Esophagus muscularis mucosa (tissue), 4 donors: ENCODE results near the gene RPS6KA2.

Experiments
- EP300 ChIP-seq: sonication (generic); formaldehyde crosslinking; IDR thresholded peaks from one replicate; pipeline ENCODE4 v1.6.1; 2017; ENCODE audit warnings: antibody characterized with exemption
- POLR2A ChIP-seq: fragments of 450-650 bp; IDR thresholded peaks from one replicate; pipeline ENCODE4 v1.6.1; 2017; ENCODE audit warnings: antibody characterized with exemption, moderate library complexity, mild to moderate bottlenecking, low read depth
- TF ChIP-seq, protein P1 (sequence below), 3 experiments: fragments of 200-600 bp in 2 of 3; fragments of 450-650 bp in 1 of 3; sonication (generic) in 2 of 3; IDR thresholded peaks; one replicate each; pipeline ENCODE4 v1.5.1; 2017 to 2019; ENCODE audit warnings: antibody characterized with exemption in 3 of 3, mild to moderate bottlenecking in 2 of 3, moderate library complexity in 1 of 3

DNA sequence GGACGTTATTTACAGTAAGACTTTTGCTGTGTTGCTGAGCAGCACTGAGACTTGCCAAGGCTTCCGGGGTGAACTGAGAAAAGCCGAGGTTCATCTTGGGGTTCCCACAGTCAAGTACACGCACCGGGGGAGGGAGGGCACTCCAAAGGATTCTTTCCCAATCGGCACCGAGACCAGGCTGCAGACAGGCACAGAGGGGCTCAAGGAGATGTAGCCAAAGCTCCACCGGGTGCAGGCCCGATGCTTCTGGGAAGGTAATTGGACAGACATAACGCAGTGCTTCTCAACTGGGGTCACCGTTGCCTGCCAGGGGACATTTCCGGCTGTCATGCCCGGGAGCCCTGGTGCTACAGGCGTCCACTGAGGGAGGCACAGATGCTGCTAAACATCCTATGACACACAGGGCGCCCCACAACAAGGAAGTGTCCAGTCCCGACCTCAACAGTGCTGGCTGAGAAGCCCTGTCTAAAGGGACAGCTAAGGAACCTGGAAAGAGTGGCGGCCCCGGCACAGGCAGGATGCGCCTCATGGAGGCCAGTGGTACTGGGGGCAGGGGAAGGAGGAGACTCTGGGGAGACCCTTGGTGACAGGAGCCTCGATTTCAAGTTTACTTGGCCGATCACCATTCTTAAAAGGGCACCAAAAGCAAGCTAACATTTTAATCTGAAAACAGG is 133.5 kb downstream of the RPS6KA2 start:
- TF ChIP-seq, protein P1, sequence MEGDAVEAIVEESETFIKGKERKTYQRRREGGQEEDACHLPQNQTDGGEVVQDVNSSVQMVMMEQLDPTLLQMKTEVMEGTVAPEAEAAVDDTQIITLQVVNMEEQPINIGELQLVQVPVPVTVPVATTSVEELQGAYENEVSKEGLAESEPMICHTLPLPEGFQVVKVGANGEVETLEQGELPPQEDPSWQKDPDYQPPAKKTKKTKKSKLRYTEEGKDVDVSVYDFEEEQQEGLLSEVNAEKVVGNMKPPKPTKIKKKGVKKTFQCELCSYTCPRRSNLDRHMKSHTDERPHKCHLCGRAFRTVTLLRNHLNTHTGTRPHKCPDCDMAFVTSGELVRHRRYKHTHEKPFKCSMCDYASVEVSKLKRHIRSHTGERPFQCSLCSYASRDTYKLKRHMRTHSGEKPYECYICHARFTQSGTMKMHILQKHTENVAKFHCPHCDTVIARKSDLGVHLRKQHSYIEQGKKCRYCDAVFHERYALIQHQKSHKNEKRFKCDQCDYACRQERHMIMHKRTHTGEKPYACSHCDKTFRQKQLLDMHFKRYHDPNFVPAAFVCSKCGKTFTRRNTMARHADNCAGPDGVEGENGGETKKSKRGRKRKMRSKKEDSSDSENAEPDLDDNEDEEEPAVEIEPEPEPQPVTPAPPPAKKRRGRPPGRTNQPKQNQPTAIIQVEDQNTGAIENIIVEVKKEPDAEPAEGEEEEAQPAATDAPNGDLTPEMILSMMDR (IDR thresholded peaks at IDR 0.05) = no peak
- TF ChIP-seq EP300 (no peak), POLR2A (no peak)
